ENCODE results near the gene TK1. TPM values are rescaled to one million over a fixed set of nuclear protein-coding genes. Genes with fewer than 3 reads are reported as not detected.

TK1 gene
- total RNA-seq, 2 donors from 2014 or later, result 0.66 to 4.9 TPM

DNA sequence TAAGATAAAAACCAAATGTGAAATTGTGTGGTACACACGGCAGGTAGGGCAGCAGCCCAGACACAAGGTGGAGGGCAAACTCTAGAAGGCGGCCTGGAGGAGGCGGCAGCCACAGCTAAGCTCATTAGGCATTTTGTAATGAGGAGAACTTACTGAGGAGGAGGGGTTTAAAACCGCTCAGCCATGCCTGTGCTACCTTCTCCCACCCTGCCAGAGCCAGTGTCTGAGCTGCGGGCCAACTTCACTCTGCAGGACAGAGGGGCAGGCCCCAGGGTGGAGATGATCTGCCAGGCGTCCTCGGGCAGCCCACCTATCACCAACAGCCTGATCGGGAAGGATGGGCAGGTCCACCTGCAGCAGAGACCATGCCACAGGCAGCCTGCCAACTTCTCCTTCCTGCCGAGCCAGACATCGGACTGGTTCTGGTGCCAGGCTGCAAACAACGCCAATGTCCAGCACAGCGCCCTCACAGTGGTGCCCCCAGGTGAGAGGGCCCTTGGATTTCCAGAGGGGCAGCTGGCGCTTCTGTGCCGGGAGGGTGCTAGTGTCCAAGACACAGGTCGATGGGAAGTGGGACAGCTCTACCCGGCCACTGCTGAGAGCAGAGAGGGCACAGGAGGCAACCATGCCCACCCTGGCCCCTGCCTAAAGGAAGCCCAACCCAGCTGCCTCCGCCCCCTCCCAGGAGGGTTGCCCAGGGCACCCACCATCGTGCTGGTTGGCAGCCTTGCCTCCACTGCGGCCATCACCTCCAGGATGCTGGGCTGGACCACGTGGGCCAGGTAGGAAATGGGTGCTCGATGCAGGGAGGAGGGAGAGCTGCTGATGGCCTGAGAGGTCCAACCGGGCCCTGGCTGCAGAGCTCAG lies 22.7 kb downstream of the TK1 start:
- intact Hi-C loops (cut with DNase I), result loop anchor here (10.0 kb wide), 1 partner anchor 49 kb away; no protein-coding TSS in a partner anchor
- H3K4me1 ChIP-seq, result peaks cover 11% of the 10 kb centered on the region
- DNase-seq (peak in 2 of 4 donors; percentile 71 to 72), ATAC-seq (no peak)
- H3K9me3 ChIP-seq, result no peaks in the 10 kb centered on the region
- H3K27ac ChIP-seq, result no peak overlapping the region
- WGBS, 2 donors, result 45 to 53% methylated on average over 14 to 22 of the region's 22 CpGs
- H3K36me3 ChIP-seq (replicated peaks in 1 of 2; ENCODE audit: insufficient read depth in 1 of 2, low read depth in 2 of 2), result no peaks in the 10 kb centered on the region
- TF ChIP-seq, protein P1, sequence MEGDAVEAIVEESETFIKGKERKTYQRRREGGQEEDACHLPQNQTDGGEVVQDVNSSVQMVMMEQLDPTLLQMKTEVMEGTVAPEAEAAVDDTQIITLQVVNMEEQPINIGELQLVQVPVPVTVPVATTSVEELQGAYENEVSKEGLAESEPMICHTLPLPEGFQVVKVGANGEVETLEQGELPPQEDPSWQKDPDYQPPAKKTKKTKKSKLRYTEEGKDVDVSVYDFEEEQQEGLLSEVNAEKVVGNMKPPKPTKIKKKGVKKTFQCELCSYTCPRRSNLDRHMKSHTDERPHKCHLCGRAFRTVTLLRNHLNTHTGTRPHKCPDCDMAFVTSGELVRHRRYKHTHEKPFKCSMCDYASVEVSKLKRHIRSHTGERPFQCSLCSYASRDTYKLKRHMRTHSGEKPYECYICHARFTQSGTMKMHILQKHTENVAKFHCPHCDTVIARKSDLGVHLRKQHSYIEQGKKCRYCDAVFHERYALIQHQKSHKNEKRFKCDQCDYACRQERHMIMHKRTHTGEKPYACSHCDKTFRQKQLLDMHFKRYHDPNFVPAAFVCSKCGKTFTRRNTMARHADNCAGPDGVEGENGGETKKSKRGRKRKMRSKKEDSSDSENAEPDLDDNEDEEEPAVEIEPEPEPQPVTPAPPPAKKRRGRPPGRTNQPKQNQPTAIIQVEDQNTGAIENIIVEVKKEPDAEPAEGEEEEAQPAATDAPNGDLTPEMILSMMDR (IDR thresholded peaks at IDR 0.05), result no peak
- no peak for TF ChIP-seq POLR2A (IDR thresholded peaks at IDR 0.05)
- no peak overlapping the region for H3K4me3 ChIP-seq
- H3K27me3 ChIP-seq, result no peaks in the 10 kb centered on the region

DNA sequence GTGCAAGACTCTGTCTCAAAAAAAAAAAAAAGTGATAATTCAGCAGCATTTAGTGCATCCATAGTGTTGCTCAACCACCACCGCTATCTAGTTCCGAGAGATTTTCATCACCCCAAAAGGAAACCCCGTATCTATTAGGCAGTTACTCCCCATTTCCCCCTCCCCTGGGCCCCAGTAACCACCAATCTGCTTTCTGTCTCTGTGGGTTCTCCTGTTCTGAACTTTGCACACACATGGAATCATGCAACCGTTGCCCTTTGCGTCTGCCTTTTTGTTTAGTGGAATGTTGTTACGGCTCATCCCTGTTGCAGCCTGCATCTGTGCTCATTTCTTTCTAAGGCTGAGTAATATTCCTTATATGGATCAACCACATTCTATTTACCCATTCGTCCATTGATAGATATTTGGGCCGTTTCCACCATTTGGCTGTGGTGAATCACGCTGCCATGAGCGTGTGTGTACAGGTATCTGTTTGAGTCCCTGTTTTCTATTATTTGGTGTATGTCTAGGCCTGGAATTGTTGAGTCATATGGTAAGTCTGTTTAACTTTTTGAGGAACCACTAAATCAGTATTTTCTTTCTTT lies 27.2 kb downstream of the TK1 start:
- intact Hi-C loops (cut with DNase I), result loop anchor here (10.0 kb wide), 1 partner anchor 45 kb away; no protein-coding TSS in a partner anchor

DNA sequence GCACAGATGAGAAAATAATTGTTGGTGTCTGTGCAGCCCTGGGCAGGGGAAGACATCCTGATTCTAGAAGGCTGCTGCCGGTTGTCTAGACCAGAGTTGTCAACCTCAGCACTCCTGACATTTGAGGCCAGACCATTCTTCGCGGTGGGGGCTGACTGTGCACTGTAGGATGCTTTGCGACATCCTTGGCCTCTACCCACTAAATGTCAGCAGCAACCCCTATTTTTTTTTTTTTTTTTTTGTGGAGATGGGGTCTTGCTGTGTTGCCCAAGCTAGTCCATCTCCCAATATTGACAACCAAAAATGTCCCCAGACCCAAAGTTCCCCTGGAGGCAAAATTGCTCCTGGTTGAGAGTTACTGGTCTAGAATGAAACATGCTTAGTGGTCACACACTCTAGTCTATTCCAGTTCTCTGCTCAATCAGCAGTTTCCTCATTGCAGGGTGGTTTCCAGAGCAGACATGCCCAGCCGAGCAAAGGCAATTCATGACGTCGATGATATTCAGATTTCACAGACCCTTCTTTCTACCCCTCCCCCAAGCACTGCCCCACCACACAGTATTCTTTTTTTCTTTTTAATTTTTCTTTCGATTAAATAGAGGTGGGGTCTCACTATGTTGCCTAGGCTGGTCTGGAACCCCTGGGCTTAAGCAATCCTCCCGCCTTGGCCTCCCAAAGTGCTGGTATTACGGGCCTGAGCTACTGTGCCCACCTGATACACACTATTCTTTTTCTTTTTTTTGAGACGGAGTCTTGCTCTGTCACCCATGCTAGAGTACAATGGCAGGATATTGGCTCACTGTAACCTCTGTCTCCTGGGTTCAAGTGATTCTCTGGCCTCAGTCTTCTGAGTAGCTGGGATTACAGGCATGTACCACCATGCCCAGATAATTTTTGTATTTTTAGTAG lies 31.7 kb downstream of the TK1 start:
- no peak for TF ChIP-seq POLR2A (IDR thresholded peaks at IDR 0.05)
- TF ChIP-seq, protein P1 (IDR thresholded peaks at IDR 0.05), result no peak
- Histone ChIP-seq H3K4me1 (peaks cover 12% of the 10 kb centered on the region), H3K27me3 (no peaks in the 10 kb centered on the region), H3K36me3 (replicated peaks in 1 of 2; ENCODE audit: insufficient read depth in 1 of 2, low read depth in 2 of 2) (no peaks in the 10 kb centered on the region), H3K4me3 (no peak overlapping the region), H3K27ac (no peak overlapping the region), H3K9me3 (no peaks in the 10 kb centered on the region)
- DNase-seq, result no peak
- WGBS, 2 donors, result 72 to 85% methylated on average over 11 of the region's 11 CpGs
- intact Hi-C loops (cut with DNase I), result no loop called here
- no peak for ATAC-seq

More for the DNA sequence above, 27.2 kb downstream of the TK1 start:
- Histone ChIP-seq H3K4me1 (peaks cover 6% of the 10 kb centered on the region), H3K36me3 (replicated peaks in 1 of 2; ENCODE audit: insufficient read depth in 1 of 2, low read depth in 2 of 2) (no peaks in the 10 kb centered on the region), H3K9me3 (no peaks in the 10 kb centered on the region), H3K27me3 (no peaks in the 10 kb centered on the region), H3K27ac (no peak overlapping the region), H3K4me3 (no peak overlapping the region)
- ATAC-seq, result no peak
- 76 to 84% methylated on average over 10 of the region's 10 CpGs for WGBS, 2 donors
- TF ChIP-seq, protein P1 (IDR thresholded peaks at IDR 0.05), result no peak
- no peak for TF ChIP-seq POLR2A (IDR thresholded peaks at IDR 0.05)
- DNase-seq, result no peak

DNA sequence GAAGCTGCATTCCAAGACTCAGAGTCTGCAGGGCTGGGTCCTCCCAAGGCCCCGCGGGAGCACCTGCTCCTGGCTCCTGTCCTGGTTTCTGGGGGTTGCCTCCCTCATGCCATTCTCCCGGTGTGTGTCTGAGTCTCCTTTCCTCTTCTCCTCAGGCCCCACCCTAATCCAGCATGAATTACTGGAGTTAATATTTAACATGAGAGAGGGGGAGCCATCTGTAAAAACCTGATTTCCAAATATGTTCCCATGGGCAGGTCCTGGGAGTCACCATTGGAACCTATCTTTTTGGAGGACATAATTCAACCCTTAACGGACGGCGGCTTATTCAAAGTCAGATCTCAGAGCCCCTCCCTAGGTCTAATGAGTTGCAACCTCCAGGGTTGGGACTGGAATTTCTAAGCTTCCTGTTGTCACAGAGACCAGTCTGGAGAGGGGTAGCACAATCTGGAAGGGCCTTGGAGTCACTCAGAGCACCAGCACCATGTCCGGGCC lies 35.3 kb downstream of the TK1 start:
- DNase-seq, result peak in 3 of 4 donors; percentile 16 to 52 (median 32)
- intact Hi-C loops (cut with DNase I), result no loop called here

More for the DNA sequence above, 35.3 kb downstream of the TK1 start:
- no peaks in the 10 kb centered on the region for H3K9me3 ChIP-seq
- 38 to 46% methylated on average over 6 to 7 of the region's 7 CpGs for WGBS, 2 donors
- no peaks in the 10 kb centered on the region for H3K27me3 ChIP-seq
- no peak overlapping the region for H3K4me3 ChIP-seq
- H3K27ac ChIP-seq, result peak overlapping the region; percentile 44 to 76 (median 52)
- H3K4me1 ChIP-seq, result peaks cover 33% of the 10 kb centered on the region
- no peak for TF ChIP-seq POLR2A (IDR thresholded peaks at IDR 0.05)
- TF ChIP-seq, protein P1 (IDR thresholded peaks at IDR 0.05), result no peak
- ATAC-seq, result peak; percentile 57
- no peaks in the 10 kb centered on the region for H3K36me3 ChIP-seq (replicated peaks in 1 of 2; ENCODE audit: insufficient read depth in 1 of 2, low read depth in 2 of 2)

Data from body of pancreas (tissue), 4 donors.